K562 (cell line): Measurements from ENCODE around the gene FST. TPM values are rescaled to one million over a fixed set of nuclear protein-coding genes. Genes with fewer than 3 reads are reported as not detected.

Experiments used
- ATAC-seq: fragments of 200-7000 bp; cut with Tn5 transposase; 3 replicates; pipeline ENCODE4 v1.9.1; 2020; ENCODE audit warnings: moderate library complexity
- BruUV-seq: library from RNA; stranded (reverse); fragments of 400-500 nt; replicated peaks from 2 replicates; lab custom pipeline; 2021; lab: Mats Ljungman, UMichigan
- CTCF ChIA-PET: fragments of 300-600 bp; formaldehyde crosslinking; extraction: SDS; loops from one replicate; lab custom pipeline; 2021; ENCODE audit warnings: low intra/inter-chr PET ratio; lab: Yijun Ruan, JAX
- POLR2A ChIA-PET: fragments of 300-600, 350-650 bp; sonication (Branson Sonifier 250); formaldehyde crosslinking; extraction: SDS; loops from one replicate; lab custom pipeline; 2021; ENCODE audit warnings: antibody characterized with exemption, inconsistent platforms; lab: Yijun Ruan, JAX
- DNase-seq, 4 experiments: peaks; one replicate each; pipeline versions ENCODE4 v3.0.0 to v3.0.0-alpha.2; 2011 to 2018; ENCODE audit warnings: low spot score in 3 of 4, mixed read lengths in 3 of 4; ENCODE audit errors: extremely low read depth in 1 of 4
- FAIRE-seq: peaks from 2 replicates; lab custom pipeline; 2011; peaks lifted over from hg19 to GRCh38; lab: Jason Lieb, UNC
- H2AFZ ChIP-seq: 2 replicates; pipeline ENCODE4 v1.6.0; 2011; ENCODE audit warnings: low read depth, low read length, control low read depth, inconsistent platforms
- H3K27ac ChIP-seq: fragments of 200-600 bp; 3 replicates; pipeline ENCODE4 v1.8.0; 2011; ENCODE audit warnings: low read depth, mild to moderate bottlenecking, control low read depth, inconsistent platforms, low read length, moderate library complexity, mixed read lengths; ENCODE audit errors: extremely low read depth
- H3K27me3 ChIP-seq, 2 experiments: fragments of 300-600 bp in 1 of 2; 2 replicates in 1 of 2; 3 replicates in 1 of 2; pipeline versions ENCODE4 v1.6.0 to v1.8.0; 2011; ENCODE audit warnings: inconsistent platforms in 2 of 2, low read length in 2 of 2, mild to moderate bottlenecking in 1 of 2, mixed read lengths in 1 of 2, moderate library complexity in 1 of 2; ENCODE audit not compliant: control insufficient read depth in 2 of 2, insufficient read depth in 2 of 2
- H3K36me3 ChIP-seq: fragments of 300-600 bp; 3 replicates; pipeline ENCODE4 v1.8.0; 2011; ENCODE audit warnings: mild to moderate bottlenecking, low read length, inconsistent platforms; ENCODE audit not compliant: control insufficient read depth, insufficient read depth
- H3K4me1 ChIP-seq, 2 experiments: fragments of 200-600 bp in 1 of 2; replicated peaks in 1 of 2; 2 replicates in 1 of 2; 3 replicates in 1 of 2; pipeline versions ENCODE4 v1.5.1 to v1.8.0; 2011; ENCODE audit warnings: inconsistent platforms in 2 of 2, low read length in 2 of 2, mild to moderate bottlenecking in 1 of 2, mixed read lengths in 1 of 2, moderate library complexity in 1 of 2; ENCODE audit not compliant: control insufficient read depth in 2 of 2, insufficient read depth in 2 of 2
- H3K4me2 ChIP-seq: 2 replicates; pipeline ENCODE4 v1.6.1; 2011; ENCODE audit warnings: low read length, control low read depth, inconsistent platforms, mixed read lengths; ENCODE audit not compliant: insufficient read depth
- H3K4me3 ChIP-seq: fragments of 200-600 bp; sonication (generic), shearing (Covaris generic); 2 replicates; pipeline ENCODE4 v1.5.1; 2016; ENCODE audit warnings: control low read depth, inconsistent platforms
- H3K79me2 ChIP-seq: fragments of 200-600 bp; 3 replicates; pipeline ENCODE4 v1.8.0; 2011; ENCODE audit warnings: low read length, inconsistent platforms; ENCODE audit not compliant: control insufficient read depth, insufficient read depth
- H3K9ac ChIP-seq, 2 experiments: 2 replicates each; pipeline versions ENCODE4 v1.6.0 to v1.6.1; 2011; ENCODE audit warnings: low read depth in 2 of 2, low read length in 2 of 2, control low read depth in 1 of 2, inconsistent platforms in 1 of 2, mild to moderate bottlenecking in 1 of 2, mixed read lengths in 1 of 2; ENCODE audit not compliant: insufficient read depth in 1 of 2
- H3K9me1 ChIP-seq: one replicate; pipeline ENCODE4 v1.6.0; 2011; ENCODE audit warnings: inconsistent platforms, mild to moderate bottlenecking, low read length, moderate library complexity; ENCODE audit not compliant: control insufficient read depth, insufficient read depth
- H3K9me3 ChIP-seq: replicated peaks from 2 replicates; pipeline ENCODE4 v1.5.1; 2011; ENCODE audit warnings: low read depth, low read length, inconsistent platforms; ENCODE audit not compliant: control insufficient read depth, insufficient read depth
- H4K20me1 ChIP-seq: replicated peaks from 2 replicates; pipeline ENCODE4 v1.6.1; 2011; ENCODE audit warnings: low read length, inconsistent platforms, mixed read lengths; ENCODE audit not compliant: control insufficient read depth, insufficient read depth
- GTF2F1 ChIP-seq: IDR thresholded peaks from 2 replicates; pipeline ENCODE4 v1.6.1; 2011; ENCODE audit warnings: low read depth, low read length, improper control_type of control experiment
- PKNOX1 ChIP-seq: fragments of 450-650 bp; IDR thresholded peaks from 2 replicates; pipeline ENCODE4 v1.6.1; 2016
- PRDM10 ChIP-seq: fragments of 450-650 bp; IDR thresholded peaks from 2 replicates; pipeline ENCODE4 v1.6.1; 2018; ENCODE audit not compliant: partially characterized antibody
- SP1 ChIP-seq: sonication (generic); formaldehyde crosslinking; IDR thresholded peaks from 2 replicates; pipeline ENCODE4 v1.8.1; 2022; ENCODE audit warnings: mild to moderate bottlenecking, missing genetic modification reagents
- ZNF263 ChIP-seq: sonication (generic); formaldehyde crosslinking; IDR thresholded peaks from 2 replicates; pipeline ENCODE4 v1.8.0; 2022; ENCODE audit warnings: mild to moderate bottlenecking, missing genetic modification reagents, borderline replicate concordance
- WGBS: fragments of 100-300 bp; shearing (Covaris generic); methylation state at CpG from one replicate; pipeline ENCODE4 v1.1.6; 2016; ENCODE audit warnings: low coverage, mixed read lengths; ENCODE audit not compliant: insufficient coverage; ENCODE audit errors: missing lambda C conversion rate; 5-methylcytosine and 5-hydroxymethylcytosine counted together
- in situ Hi-C: fragments of 300-500 bp; cut with MboI; formaldehyde crosslinking; loops from 4 replicates; pipeline ENCODE4 v1.15.0; 2018; ENCODE audit warnings: inconsistent platforms, mixed read lengths
- intact Hi-C: fragments of 100-400 bp; cut with micrococcal nuclease; formaldehyde crosslinking; loops from 2 replicates; pipeline ENCODE4 v1.14.2; 2022
- polyA plus RNA-seq, 8 experiments: library from polyadenylated mRNA; depleted of rRNA in 4 of 8; stranded (reverse) in 5 of 8; unstranded in 3 of 8; fragments of >200 nt; fragmentation: Nextera tagmentation in 2 of 8; fragmentation: Illumina TruSeq in 1 of 8; extraction: Ambion mirVana in 2 of 8; extraction: Trizol in 1 of 8; gene quantifications; 2 replicates each; pipeline versions ENCODE4 v1.2.1 to v1.2.3, GENCODE V29; 2011 to 2014; ENCODE audit warnings: inconsistent platforms in 1 of 8, missing spikeins in 1 of 8
- total RNA-seq, 7 experiments: library from RNA; depleted of rRNA in 6 of 7; stranded (reverse); fragments of >200 nt in 6 of 7; fragmentation: Illumina TruSeq in 2 of 7; extraction: Trizol in 2 of 7; gene quantifications; 2 replicates each; pipeline versions ENCODE4 v1.2.1 to v1.2.3, GENCODE V29; 2011 to 2021; ENCODE audit warnings: low replicate concordance in 1 of 7

Gene FST
- total and polyA plus RNA-seq, 9 of the 15 experiments (the other 6 are each of a cell fraction or from before 2014, with no cell fraction given) = 0.03 to 0.27 TPM; not detected in 7

GRCh38 chr5:53475320-53475719, 5.1 kb upstream of the FST start:
- Histone ChIP-seq H3K9ac (no peak overlapping the region), H3K9me1 (no peaks in the 10 kb centered on the region), H3K36me3 (no peaks in the 10 kb centered on the region), H3K9me3 (no peaks in the 10 kb centered on the region), H2AFZ (no peak overlapping the region), H3K79me2 (no peaks in the 10 kb centered on the region), H4K20me1 (no peaks in the 10 kb centered on the region), H3K27ac (no peak overlapping the region)
- DNase-seq (no peak), FAIRE-seq (no peak)
- intact Hi-C loops = loop anchor here (5.0 kb wide), 1 partner anchor 757 kb away; no protein-coding TSS in a partner anchor
- BruUV-seq = no TSS peak
- TF ChIP-seq ZNF263 (no peak), PKNOX1 (peak; percentile 52), GTF2F1 (no peak)
- TF ChIP-seq, all 486 proteins: peak for 1
- ChIA-PET POLR2A (no interaction called here), CTCF (no interaction called here)
- 0% methylated on average over 2 of the region's 2 CpGs for WGBS
- H3K4me3 ChIP-seq = no peak overlapping the region
- H3K4me1 ChIP-seq = peaks cover 0 to 14% of the 10 kb centered on the region in 2 experiments; a peak in 2 of 5 replicates
- peaks cover 4 to 6% of the 10 kb centered on the region in 2 experiments; a peak in 4 of 5 replicates for H3K27me3 ChIP-seq
- no peak overlapping the region for H3K4me2 ChIP-seq
- ATAC-seq = no peak
- in situ Hi-C loops = no loop called here

GRCh38 chr5:53476019-53476418, 4.4 kb upstream of the FST start:
- H3K27ac ChIP-seq = no peak overlapping the region
- peaks cover 0 to 19% of the 10 kb centered on the region in 2 experiments; a peak in 2 of 5 replicates for H3K4me1 ChIP-seq
- in situ Hi-C loops = no loop called here
- H3K4me3 ChIP-seq = no peak overlapping the region
- no peak for TF ChIP-seq PRDM10
- TF ChIP-seq SP1 (CRISPR knock-in tag) = no peak
- H3K36me3 ChIP-seq = no peaks in the 10 kb centered on the region
- ChIA-PET POLR2A (no interaction called here), CTCF (no interaction called here)
- FAIRE-seq = no peak
- no peak overlapping the region for H2AFZ ChIP-seq
- intact Hi-C loops = loop anchor here (5.0 kb wide), 1 partner anchor 756 kb away; no protein-coding TSS in a partner anchor
- H3K9me3 ChIP-seq = no peaks in the 10 kb centered on the region
- H3K79me2 ChIP-seq = no peaks in the 10 kb centered on the region
- WGBS = 0% methylated on average over 3 of the region's 3 CpGs
- no peak for ATAC-seq
- peaks cover 10 to 11% of the 10 kb centered on the region in 2 experiments for H3K27me3 ChIP-seq
- H3K4me2 ChIP-seq = no peak overlapping the region
- peaks cover 5% of the 10 kb centered on the region for H4K20me1 ChIP-seq
- DNase-seq = no peak
- H3K9me1 ChIP-seq = no peaks in the 10 kb centered on the region
- no peak overlapping the region for H3K9ac ChIP-seq
- BruUV-seq = no TSS peak
